PC-9 (cell line): ENCODE measurements around the gene MRPL49. TPM values are rescaled to one million over a fixed set of nuclear protein-coding genes. Genes with fewer than 3 reads are reported as not detected.

ENCODE experiments used
- BruUV-seq: library from RNA; stranded (reverse); fragments of 400-500 nt; replicated peaks from 2 replicates; lab custom pipeline; 2021; lab: Mats Ljungman, UMichigan
- CTCF ChIA-PET: fragments of 300-600 bp; sonication (Branson Sonifier 250); formaldehyde crosslinking; loops from one replicate; lab custom pipeline; 2022; ENCODE audit warnings: antibody characterized with exemption; lab: Charles Lee
- POLR2A ChIA-PET: fragments of 300-600 bp; sonication (Branson Sonifier 250); formaldehyde crosslinking; loops from one replicate; lab custom pipeline; 2022; ENCODE audit warnings: antibody characterized with exemption; ENCODE audit not compliant: unreplicated experiment; lab: Charles Lee
- DNase-seq, 2 experiments: peaks; one replicate each; pipeline versions ENCODE4 v3.0.0 to v3.0.0-alpha.2; 2015 to 2022; ENCODE audit warnings: mixed read lengths in 1 of 2
- H2AFZ ChIP-seq: fragments of 200-600 bp; sonication (generic); 2 replicates; pipeline ENCODE4 v1.8.1; 2017; ENCODE audit warnings: antibody characterized with exemption
- H3F3A ChIP-seq: fragments of 200-600 bp; sonication (generic); 2 replicates; pipeline ENCODE4 v1.8.1; 2017; ENCODE audit warnings: antibody characterized with exemption, mild to moderate bottlenecking, low read depth; ENCODE audit not compliant: insufficient read depth
- H3K27ac ChIP-seq: fragments of 200-600 bp; sonication (generic); 2 replicates; pipeline ENCODE4 v1.6.1; 2016; ENCODE audit warnings: mixed run types
- H3K27me3 ChIP-seq: fragments of 200-600 bp; sonication (generic); 2 replicates; pipeline ENCODE4 v1.6.1; 2016; ENCODE audit warnings: low read depth, mixed run types; ENCODE audit not compliant: insufficient read depth
- H3K36me3 ChIP-seq: fragments of 200-600 bp; sonication (generic); 2 replicates; pipeline ENCODE4 v1.6.1; 2016; ENCODE audit warnings: low read depth, mixed run types
- H3K4me1 ChIP-seq: fragments of 200-600 bp; sonication (generic); replicated peaks from 2 replicates; pipeline ENCODE4 v1.6.1; 2016; ENCODE audit warnings: mixed run types; ENCODE audit not compliant: insufficient read depth
- H3K4me2 ChIP-seq: fragments of 200-600 bp; sonication (generic); 2 replicates; pipeline ENCODE4 v1.6.1; 2017; ENCODE audit warnings: mixed run types
- H3K4me3 ChIP-seq: fragments of 200-600 bp; sonication (generic); 2 replicates; pipeline ENCODE4 v1.6.1; 2016; ENCODE audit warnings: mixed run types
- H3K79me2 ChIP-seq: fragments of 200-600 bp; sonication (generic); 2 replicates; pipeline ENCODE4 v1.6.1; 2017; ENCODE audit warnings: low read depth, mixed run types
- H3K9me2 ChIP-seq: fragments of 200-600 bp; sonication (generic); 2 replicates; pipeline ENCODE4 v1.8.1; 2017; ENCODE audit warnings: mild to moderate bottlenecking; ENCODE audit not compliant: insufficient read depth
- H3K9me3 ChIP-seq: fragments of 200-600 bp; sonication (generic); 2 replicates; pipeline ENCODE4 v1.8.1; 2016; ENCODE audit warnings: low read depth; ENCODE audit not compliant: insufficient read depth
- H4K20me1 ChIP-seq: fragments of 200-600 bp; sonication (generic); 2 replicates; pipeline ENCODE4 v1.8.1; 2017; ENCODE audit not compliant: insufficient read depth
- CTCF ChIP-seq: fragments of 200-600 bp; sonication (generic); conservative IDR thresholded peaks from 2 replicates; pipeline ENCODE4 v1.6.1; 2017; ENCODE audit warnings: mixed run types, antibody characterized with exemption, mild to moderate bottlenecking, moderate library complexity
- EZH2 ChIP-seq: fragments of 200-600 bp; sonication (generic); IDR thresholded peaks from 2 replicates; pipeline ENCODE4 v1.8.0; 2017; ENCODE audit warnings: antibody characterized with exemption, low read depth
- intact Hi-C: fragments of 100-400 bp; cut with micrococcal nuclease; formaldehyde crosslinking; loops from one replicate; pipeline ENCODE4 v1.10.0; 2022; ENCODE audit not compliant: unreplicated experiment
- total RNA-seq: library from RNA; stranded (reverse); gene quantifications from 2 replicates; pipeline ENCODE4 v1.2.3, GENCODE V29; 2021

The MRPL49 gene
- total RNA-seq, 1 experiment from 2014 or later, result 95.0 TPM

GRCh38 chr11:65112546-65113360 is 9.4 kb upstream of the MRPL49 start:
- BruUV-seq, result no TSS peak
- H3K79me2 ChIP-seq, result peaks cover 36% of the 10 kb centered on the region
- no peaks in the 10 kb centered on the region for H3K36me3 ChIP-seq
- peaks cover 40% of the 10 kb centered on the region for H3K4me1 ChIP-seq
- ChIA-PET CTCF (interaction anchor here (0.5 to 1.5 kb wide), 7 partner anchors 69 to 710 kb away, joined by 3 to 6 read pairs (median 3); partner anchors contain the start of genes CAPN1 and SLC25A45), POLR2A (interaction anchor here (0.6 to 0.7 kb wide), 6 partner anchors 9 to 267 kb away, joined by 3 to 21 read pairs (median 4); partner anchors contain the start of gene FAU)
- no peaks in the 10 kb centered on the region for H3K9me2 ChIP-seq
- H3K27ac ChIP-seq, result no peak overlapping the region
- H3K4me3 ChIP-seq, result peak overlapping the region; percentile 78
- no peaks in the 10 kb centered on the region for H3K9me3 ChIP-seq
- H3K27me3 ChIP-seq, result no peaks in the 10 kb centered on the region
- intact Hi-C loops, result loop anchor here (5.0 kb wide), 1 partner anchor 220 kb away; the partner anchor contains the start of gene DPF2
- DNase-seq, result peak in 1 of 2 experiments; percentile 63
- no peaks in the 10 kb centered on the region for H4K20me1 ChIP-seq
- peak overlapping the region; percentile 52; the same call in 1 of the 2 replicates for H2AFZ ChIP-seq
- TF ChIP-seq CTCF, result peak; percentile 90
- TF ChIP-seq EZH2, result no peak
- H3F3A ChIP-seq, result peaks cover 63% of the 10 kb centered on the region
- H3K4me2 ChIP-seq, result peak overlapping the region; percentile 100

- Histone ChIP-seq H3K9me2 (no peaks in the 10 kb centered on the region), H3K36me3 (no peaks in the 10 kb centered on the region), H3K9me3 (no peaks in the 10 kb centered on the region), H3K4me1 (peaks cover 40% of the 10 kb centered on the region), H4K20me1 (0 out of 2 replicates have a peak, but pooled peaks cover 5% of the 10 kb centered on the region), H3K4me2 (peak overlapping the region; percentile 100), H3K27ac (no peak overlapping the region), H3K79me2 (peaks cover 36% of the 10 kb centered on the region), H3K4me3 (peak overlapping the region; percentile 78; the same call in 1 of the 2 replicates), H3F3A (peaks cover 69% of the 10 kb centered on the region), H3K27me3 (no peaks in the 10 kb centered on the region), H2AFZ (no peak overlapping the region)
- POLR2A ChIA-PET, result interaction anchor here (0.5 to 0.6 kb wide), 5 partner anchors 162 to 775 kb away, joined by 3 to 21 read pairs (median 4); partner anchors contain the start of gene FIBP
- DNase-seq, result peak in 1 of 2 experiments; percentile 19
- intact Hi-C loops, result loop anchor here (5.0 kb wide), 1 partner anchor 219 kb away; the partner anchor contains the start of gene DPF2
- no TSS peak for BruUV-seq
- TF ChIP-seq CTCF (no peak), EZH2 (no peak)
- CTCF ChIA-PET, result interaction anchor here (0.5 to 1.5 kb wide), 6 partner anchors 19 to 297 kb away, joined by 3 to 5 read pairs (median 3); partner anchors contain the start of genes CAPN1 and SLC25A45
These were observed 8.8 kb upstream of the MRPL49 start for GRCh38 chr11:65113361-65113756.

- peaks cover 37% of the 10 kb centered on the region for H3K4me1 ChIP-seq
- no peaks in the 10 kb centered on the region for H3K27me3 ChIP-seq
- ChIA-PET CTCF (interaction anchor here (1.2 to 1.5 kb wide), 2 partner anchors 19 to 68 kb away, joined by 3 to 5 read pairs; partner anchors contain the start of gene CAPN1), POLR2A (interaction anchor here (0.5 to 0.6 kb wide), 4 partner anchors 67 to 774 kb away, joined by 4 to 14 read pairs (median 5); partner anchors contain the start of gene FIBP)
- H3K9me2 ChIP-seq, result no peaks in the 10 kb centered on the region
- no peak overlapping the region for H3K27ac ChIP-seq
- H3K9me3 ChIP-seq, result no peaks in the 10 kb centered on the region
- TSS peak; percentile 15 for BruUV-seq
- 0 out of 2 replicates have a peak, but pooled peaks cover 9% of the 10 kb centered on the region for H4K20me1 ChIP-seq
- H3K79me2 ChIP-seq, result peaks cover 36% of the 10 kb centered on the region
- TF ChIP-seq CTCF (no peak), EZH2 (no peak)
- H2AFZ ChIP-seq, result no peak overlapping the region
- peak overlapping the region; percentile 100; the same call in 1 of the 2 replicates for H3K4me2 ChIP-seq
- H3K36me3 ChIP-seq, result no peaks in the 10 kb centered on the region
- H3F3A ChIP-seq, result peaks cover 71% of the 10 kb centered on the region
- DNase-seq, result no peak
- no peak overlapping the region for H3K4me3 ChIP-seq
- intact Hi-C loops, result loop anchor here (5.0 kb wide), 1 partner anchor 218 kb away; the partner anchor contains the start of gene DPF2
These were observed 8.3 kb upstream of the MRPL49 start for GRCh38 chr11:65113839-65114238.
